Measurements from ENCODE around the gene PLXNB1.
"Not testable (repeated sequence)": the region's sequence is repeated elsewhere in the genome, so short reads cannot be mapped to it uniquely, and the experiment has no call there.

Gene PLXNB1

DNA sequence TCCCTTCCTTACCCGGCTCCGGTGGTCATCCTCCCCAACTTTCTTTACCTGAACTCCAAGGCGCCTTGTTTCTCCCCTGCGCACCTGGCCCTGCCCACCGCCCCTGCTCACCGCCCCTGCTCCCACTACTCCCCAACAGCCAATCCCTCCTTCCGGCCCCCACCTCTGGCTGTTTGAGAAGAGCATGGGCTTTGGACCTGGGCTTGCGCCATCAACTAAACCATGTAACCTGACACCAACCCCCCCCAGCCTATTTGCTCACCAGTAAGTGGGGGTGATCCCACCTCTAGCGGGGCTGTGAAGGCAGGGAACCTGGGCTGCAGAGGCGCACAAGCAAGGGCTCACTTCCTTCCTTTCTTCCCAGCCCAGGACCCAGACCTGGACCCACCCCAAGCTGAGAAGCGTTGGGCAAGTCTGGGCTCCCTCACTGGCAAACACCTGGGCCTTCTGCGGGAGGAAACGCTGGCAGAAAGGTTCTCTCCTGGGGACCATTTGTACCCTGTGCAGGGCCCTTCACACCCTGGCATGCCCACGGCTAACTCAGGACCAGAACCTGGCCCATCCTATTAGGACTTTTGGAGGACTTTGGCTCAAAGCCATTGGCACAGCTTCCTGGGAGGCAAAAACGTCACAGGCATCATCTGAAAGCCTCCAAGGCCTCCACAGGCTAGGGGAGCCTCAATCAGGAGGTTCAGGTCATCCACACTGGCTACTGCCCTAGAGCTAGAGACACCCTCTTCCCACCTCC is at the start of gene PLXNB1:
Gene PLXNB1, minus strand, starts transcription at position 127 of the 748 bp plus-strand sequence. CDS start 5,475 bp downstream, outside the sequence.
- DNase-seq (ENCODE audit: low spot score), result peak; percentile 86

DNA sequence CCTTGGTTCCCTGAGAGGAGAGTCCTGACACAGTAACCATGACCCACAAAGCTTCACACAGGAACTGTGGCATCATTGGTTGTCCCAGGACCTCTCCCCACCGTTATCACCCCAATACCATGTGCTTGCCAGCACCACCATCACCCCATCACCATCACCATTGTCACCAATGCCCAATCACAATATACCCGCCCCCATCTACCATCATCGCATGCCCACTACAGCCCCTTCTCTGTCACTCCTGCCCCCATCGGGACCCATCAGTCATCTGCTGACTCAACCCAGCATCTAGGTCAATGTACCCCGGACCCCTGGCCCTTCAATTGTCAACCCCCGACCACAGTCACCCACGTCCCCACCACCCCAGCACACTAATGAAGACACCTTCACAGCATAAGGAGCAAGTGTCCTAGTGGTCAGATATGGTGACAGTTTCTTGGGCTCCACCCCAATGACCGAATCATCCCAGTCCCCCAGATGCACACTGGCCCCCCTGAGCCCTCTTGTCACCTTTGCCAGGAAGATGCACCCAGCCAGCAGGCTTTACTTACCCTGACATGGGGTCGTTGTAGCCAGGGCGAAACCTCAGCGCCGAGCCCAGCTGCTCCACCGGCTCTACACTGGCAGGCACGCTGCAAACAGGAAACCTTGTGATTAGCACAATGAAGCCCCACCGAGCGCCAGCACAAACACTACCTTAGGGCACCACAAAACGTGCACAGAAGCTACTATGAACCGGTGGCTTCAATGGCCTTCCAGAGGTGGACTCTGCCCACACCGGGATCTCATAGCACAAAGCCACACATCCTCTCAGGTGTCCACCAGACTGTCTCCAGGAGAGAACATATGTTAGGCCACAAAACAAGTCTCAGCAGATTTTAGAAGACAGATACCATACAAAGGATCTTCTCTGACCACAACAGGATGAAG is 49.0 kb upstream of the PLXNB1 start:
- DNase-seq (ENCODE audit: low spot score), result peak; percentile 4

GRCh38 chr3:48477959-48478520 is 48.2 kb upstream of the PLXNB1 start:
- no peak for DNase-seq (ENCODE audit: low spot score)

GRCh38 chr3:48476426-48477053 is 46.7 kb upstream of the PLXNB1 start:
- no peak for DNase-seq (ENCODE audit: low spot score)

DNA sequence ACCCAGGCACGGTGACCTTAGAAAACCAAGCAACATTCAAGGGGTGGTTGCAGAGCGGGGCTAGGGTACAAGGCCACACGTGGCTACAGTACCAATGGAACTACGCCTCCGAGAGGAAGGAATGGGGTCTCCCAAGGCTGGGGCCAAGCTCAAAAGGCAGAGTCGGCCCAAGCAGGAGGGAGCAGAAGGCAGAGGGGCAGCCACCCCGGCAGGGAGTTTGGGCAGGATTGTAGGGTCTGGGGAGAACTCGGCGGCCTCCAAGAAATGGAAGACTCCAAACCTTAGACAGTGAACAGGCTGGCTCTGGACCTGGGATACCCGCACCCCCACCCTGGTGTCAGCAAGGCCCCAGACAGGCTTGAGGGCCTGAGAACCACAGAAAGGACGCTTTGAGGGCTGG is 45.3 kb upstream of the PLXNB1 start:
- peak; percentile 33 for DNase-seq (ENCODE audit: low spot score)

GRCh38 chr3:48474619-48475018 is 44.7 kb upstream of the PLXNB1 start:
- peak; percentile 84 for DNase-seq (ENCODE audit: low spot score)

GRCh38 chr3:48474031-48474430 is 44.1 kb upstream of the PLXNB1 start:
- not testable (repeated sequence) for DNase-seq (ENCODE audit: low spot score)

GRCh38 chr3:48473617-48473952 is 43.7 kb upstream of the PLXNB1 start:
- DNase-seq (ENCODE audit: low spot score), result no peak

- peak; percentile 92 for DNase-seq (ENCODE audit: low spot score)
Observed at GRCh38 chr3:48472923-48473616, 43.2 kb upstream of the PLXNB1 start.

DNA sequence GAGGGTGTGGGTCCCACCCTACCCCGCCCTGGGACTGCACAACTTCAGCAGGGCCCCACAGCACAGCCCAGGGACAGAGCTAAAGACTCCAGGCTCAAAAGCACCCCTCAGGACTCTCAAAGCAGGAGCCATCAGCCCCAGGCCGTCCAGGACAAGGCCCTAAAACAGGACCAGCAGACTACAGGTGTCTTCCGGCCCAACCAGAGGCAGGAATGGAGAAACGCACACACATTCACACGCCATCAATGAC is 42.7 kb upstream of the PLXNB1 start:
- DNase-seq (ENCODE audit: low spot score), result peak; percentile 50

DNA sequence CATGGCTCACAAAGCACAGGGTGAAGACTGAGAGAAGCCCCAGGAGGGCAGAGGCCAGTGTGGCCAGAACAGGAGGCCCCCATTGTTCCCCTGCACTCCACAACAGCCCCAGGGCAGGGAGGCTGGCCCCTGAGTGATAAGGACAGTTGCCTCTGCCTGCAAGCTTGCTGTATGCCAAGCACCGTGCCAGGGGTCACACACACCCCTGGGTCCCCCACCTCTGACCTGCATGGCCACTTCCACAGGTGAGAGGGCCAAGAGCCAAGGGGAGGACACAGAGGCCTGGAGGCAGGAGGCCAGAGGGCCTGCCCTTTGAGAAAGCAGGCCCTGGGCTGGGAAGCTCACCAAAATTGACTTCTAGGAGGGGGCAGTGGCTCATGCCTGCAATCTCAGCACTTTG is 40.4 kb upstream of the PLXNB1 start:
- DNase-seq (ENCODE audit: low spot score), result no peak

DNA sequence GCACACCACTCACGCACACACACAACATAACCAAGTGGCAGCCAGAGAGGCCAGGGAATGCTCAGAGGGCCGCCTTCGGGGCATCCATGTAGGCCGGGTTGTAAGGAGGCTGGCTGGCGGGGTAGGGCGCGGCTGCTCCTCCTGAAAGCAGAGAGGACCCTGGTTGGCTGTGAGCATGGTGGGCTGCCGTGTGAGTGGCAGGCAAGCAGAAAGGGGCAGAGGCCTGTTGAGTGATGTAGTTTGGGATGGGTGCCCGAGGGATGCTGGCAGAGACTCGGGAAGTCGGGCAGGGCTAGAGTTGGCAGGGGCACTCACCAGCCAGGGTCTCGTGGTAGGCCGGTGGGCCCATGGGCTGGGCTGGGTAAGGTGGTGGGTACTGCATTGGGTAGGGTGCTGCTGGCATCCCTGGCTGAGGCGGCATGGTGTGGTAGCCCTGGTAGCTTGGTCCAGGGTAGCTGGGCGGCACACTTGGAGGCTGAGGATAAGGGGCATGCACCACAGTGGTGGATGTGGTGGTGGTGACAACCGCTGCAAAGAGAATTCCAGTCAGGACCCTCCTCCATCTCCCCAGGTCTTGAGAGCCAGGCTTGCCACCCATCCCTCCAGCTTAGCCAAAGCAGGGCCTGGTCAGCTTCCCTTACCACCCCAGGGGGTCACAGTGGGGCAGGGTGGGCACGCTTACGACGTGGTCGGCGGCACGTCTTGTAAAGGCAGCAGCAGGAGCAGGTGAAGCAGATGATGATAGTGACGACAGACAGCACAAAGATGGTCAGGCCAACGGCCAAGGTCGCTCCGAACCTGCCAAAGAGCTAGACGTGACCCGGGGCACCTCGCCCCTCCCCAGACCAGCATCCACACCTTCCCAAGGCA is 39.4 kb upstream of the PLXNB1 start:
- no peak for DNase-seq (ENCODE audit: low spot score)

GRCh38 chr3:48468329-48468731 is 38.4 kb upstream of the PLXNB1 start:
- no peak for DNase-seq (ENCODE audit: low spot score)

- no peak for DNase-seq (ENCODE audit: low spot score)
Observed at GRCh38 chr3:48467473-48468267, 37.8 kb upstream of the PLXNB1 start.

GRCh38 chr3:48467110-48467454 is 37.2 kb upstream of the PLXNB1 start:
- no peak for DNase-seq (ENCODE audit: low spot score)

- DNase-seq (ENCODE audit: low spot score), result no peak
Observed at GRCh38 chr3:48466386-48467109, 36.7 kb upstream of the PLXNB1 start.

DNA sequence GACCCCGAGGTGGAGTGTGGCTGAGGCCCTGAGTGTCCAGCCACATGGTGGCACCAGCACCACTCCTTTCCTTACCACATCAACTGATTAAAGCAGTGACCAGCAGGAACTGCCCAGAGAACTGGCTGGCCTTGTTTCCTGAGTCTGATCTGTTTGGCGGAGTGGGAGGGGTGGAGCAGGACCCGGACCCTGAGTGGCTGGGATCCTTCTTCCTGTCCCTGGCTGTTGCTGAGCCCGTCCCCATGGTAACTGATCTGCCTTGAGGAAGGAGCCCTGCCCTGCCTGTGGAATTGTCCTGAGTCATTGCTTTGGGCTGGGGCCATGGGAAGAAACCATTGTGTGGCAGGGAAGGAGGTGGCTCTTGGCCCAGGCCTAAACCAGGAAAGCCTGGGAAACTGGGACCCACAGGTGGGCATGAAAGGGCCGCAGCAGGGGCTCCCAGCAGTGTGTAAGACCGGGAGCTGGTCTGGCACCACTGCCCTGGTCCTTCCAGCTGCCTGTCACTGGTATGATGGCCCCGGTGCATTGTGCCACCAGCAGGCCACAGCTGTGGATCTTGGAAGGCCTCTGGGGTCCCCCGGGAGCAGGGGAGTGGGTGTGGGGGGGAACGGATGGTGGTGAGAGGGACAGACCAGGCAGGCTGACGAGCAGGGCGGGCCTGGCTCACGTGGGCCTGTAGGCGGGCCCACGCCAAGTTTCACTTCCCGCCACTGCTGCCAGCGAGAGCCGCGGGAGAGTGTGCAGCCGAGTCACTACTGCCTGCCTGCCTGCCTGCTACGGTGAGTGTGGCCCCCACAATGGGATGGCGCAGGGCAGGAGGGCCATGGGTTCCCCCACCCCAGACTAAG is 35.9 kb upstream of the PLXNB1 start:
- DNase-seq (ENCODE audit: low spot score), result peak; percentile 96

GRCh38 chr3:48465237-48465530 is 35.3 kb upstream of the PLXNB1 start:
- no peak for DNase-seq (ENCODE audit: low spot score)

DNA sequence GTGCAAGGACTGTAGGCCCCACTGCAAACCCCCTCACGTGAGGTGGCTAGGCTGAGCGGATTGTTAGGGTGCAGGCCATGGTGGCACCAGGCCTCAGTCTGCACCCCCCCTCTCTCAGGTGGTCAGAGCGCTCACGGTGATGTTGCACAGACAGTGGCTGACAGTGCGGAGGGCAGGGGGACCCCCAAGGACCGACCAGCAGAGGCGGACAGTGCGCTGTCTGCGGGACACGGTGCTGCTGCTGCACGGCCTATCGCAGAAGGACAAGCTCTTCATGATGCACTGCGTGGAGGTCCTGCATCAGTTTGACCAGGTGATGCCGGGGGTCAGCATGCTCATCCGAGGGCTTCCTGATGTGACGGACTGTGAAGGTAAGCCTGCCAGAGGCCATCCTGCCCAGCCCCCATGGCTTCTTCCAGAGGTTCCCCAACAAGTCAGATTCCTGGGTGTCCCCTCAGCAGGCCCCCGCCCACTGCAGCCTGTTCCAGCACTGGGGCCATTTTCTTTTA is 34.9 kb upstream of the PLXNB1 start:
- DNase-seq (ENCODE audit: low spot score), result no peak
